Measurements from ENCODE around the gene VENTX. TPM values are rescaled to one million over a fixed set of nuclear protein-coding genes. Genes with fewer than 3 reads are reported as not detected.

VENTX gene
- total RNA-seq, 1 donor from 2014 or later: not detected

- no peak for DNase-seq (ENCODE audit: extremely low spot score, unreplicated experiment)
- H3K36me3 Mint-ChIP-seq (ENCODE audit: unreplicated experiment): no peaks in the 10 kb centered on the region
- H3K9me3 Mint-ChIP-seq (ENCODE audit: unreplicated experiment): no peaks in the 10 kb centered on the region
- H3K4me3 Mint-ChIP-seq (ENCODE audit: unreplicated experiment): no peak overlapping the region
- TF ChIP-seq CTCF (IDR thresholded peaks at IDR 0.05): no peak
- peaks cover 8% of the 10 kb centered on the region for H3K4me1 Mint-ChIP-seq (ENCODE audit: unreplicated experiment)
- H3K27me3 Mint-ChIP-seq (ENCODE audit: unreplicated experiment): no peaks in the 10 kb centered on the region
- H3K27ac Mint-ChIP-seq (ENCODE audit: unreplicated experiment): no peak overlapping the region
Measured at GRCh38 chr10:133273534-133274143, 36.0 kb downstream of the VENTX start.

- Mint-ChIP-seq H3K4me3 (ENCODE audit: unreplicated experiment) (no peak overlapping the region), H3K27ac (ENCODE audit: unreplicated experiment) (no peak overlapping the region), H3K4me1 (ENCODE audit: unreplicated experiment) (peaks cover 17% of the 10 kb centered on the region), H3K36me3 (ENCODE audit: unreplicated experiment) (no peaks in the 10 kb centered on the region), H3K27me3 (ENCODE audit: unreplicated experiment) (no peaks in the 10 kb centered on the region), H3K9me3 (ENCODE audit: unreplicated experiment) (no peaks in the 10 kb centered on the region)
- no peak for TF ChIP-seq CTCF (IDR thresholded peaks at IDR 0.05)
- no peak for DNase-seq (ENCODE audit: extremely low spot score, unreplicated experiment)
Measured at GRCh38 chr10:133274751-133275683, 37.4 kb downstream of the VENTX start.

GRCh38 chr10:133275684-133276092 lies 38.0 kb downstream of the VENTX start:
- no peaks in the 10 kb centered on the region for H3K9me3 Mint-ChIP-seq (ENCODE audit: unreplicated experiment)
- peaks cover 17% of the 10 kb centered on the region for H3K4me1 Mint-ChIP-seq (ENCODE audit: unreplicated experiment)
- no peak overlapping the region for H3K27ac Mint-ChIP-seq (ENCODE audit: unreplicated experiment)
- H3K27me3 Mint-ChIP-seq (ENCODE audit: unreplicated experiment): no peaks in the 10 kb centered on the region
- H3K4me3 Mint-ChIP-seq (ENCODE audit: unreplicated experiment): no peak overlapping the region
- no peak for TF ChIP-seq CTCF (IDR thresholded peaks at IDR 0.05)
- no peaks in the 10 kb centered on the region for H3K36me3 Mint-ChIP-seq (ENCODE audit: unreplicated experiment)
- no peak for DNase-seq (ENCODE audit: extremely low spot score, unreplicated experiment)

GRCh38 chr10:133276100-133276434 lies 38.4 kb downstream of the VENTX start:
- Mint-ChIP-seq H3K4me3 (ENCODE audit: unreplicated experiment) (no peak overlapping the region), H3K36me3 (ENCODE audit: unreplicated experiment) (no peaks in the 10 kb centered on the region), H3K9me3 (ENCODE audit: unreplicated experiment) (no peaks in the 10 kb centered on the region), H3K27ac (ENCODE audit: unreplicated experiment) (no peak overlapping the region), H3K27me3 (ENCODE audit: unreplicated experiment) (no peaks in the 10 kb centered on the region), H3K4me1 (ENCODE audit: unreplicated experiment) (peaks cover 17% of the 10 kb centered on the region)
- no peak for TF ChIP-seq CTCF (IDR thresholded peaks at IDR 0.05)
- no peak for DNase-seq (ENCODE audit: extremely low spot score, unreplicated experiment)

Data from osteocyte (in vitro differentiated cells).